Epithelial cell of esophagus (primary cell): Measurements from ENCODE around the gene TRIM51.
"Not testable (repeated sequence)": the region's sequence is repeated elsewhere in the genome, so short reads cannot be mapped to it uniquely, and the experiment has no call there.

Experiments used
- DNase-seq: peaks from one replicate; pipeline ENCODE4 v3.0.0; 2010; ENCODE audit warnings: low read depth
- H3K4me3 ChIP-seq: 2 replicates; pipeline ENCODE4 v1.5.1; 2011; ENCODE audit warnings: mild to moderate bottlenecking, low read length, control low read depth
- CTCF ChIP-seq: IDR thresholded peaks from 2 replicates; pipeline ENCODE4 v1.5.1; 2011; ENCODE audit warnings: low read depth, mild to moderate bottlenecking, low read length, control low read depth, inconsistent platforms; ENCODE audit not compliant: insufficient read depth; ENCODE audit errors: missing control alignments

The TRIM51 gene

GRCh38 chr11:55882997-55883396, at the start of gene TRIM51:
Gene TRIM51, plus strand, starts transcription at chr11:55883297. Its CDS starts 2,132 bp downstream, at chr11:55885429.
- not testable (repeated sequence) for DNase-seq, H3K4me3 ChIP-seq

- H3K4me3 ChIP-seq = no peak within 1 kb of the TSS
- no peak for DNase-seq
- no peak for TF ChIP-seq CTCF
Observed at GRCh38 chr11:55838452-55838851, 44.6 kb upstream of the TRIM51 start, which contains the start of gene OR5D16. Gene OR5D16, plus strand, starts transcription at chr11:55838752. Its CDS starts 0 bp downstream, at chr11:55838752.

- DNase-seq = no peak
- TF ChIP-seq CTCF = no peak
- no peak overlapping the region for H3K4me3 ChIP-seq
Observed at GRCh38 chr11:55847453-55847852, 35.6 kb upstream of the TRIM51 start.

- H3K4me3 ChIP-seq = no peak overlapping the region
- DNase-seq = no peak
Observed at GRCh38 chr11:55849037-55849436, 34.1 kb upstream of the TRIM51 start.

GRCh38 chr11:55852141-55852540, 31.0 kb upstream of the TRIM51 start:
- TF ChIP-seq CTCF = no peak
- DNase-seq = no peak
- H3K4me3 ChIP-seq = no peak overlapping the region

More at GRCh38 chr11:55849037-55849436, 34.1 kb upstream of the TRIM51 start:
- no peak for TF ChIP-seq CTCF

- DNase-seq = no peak
- no peak for TF ChIP-seq CTCF
- no peak overlapping the region for H3K4me3 ChIP-seq
Observed at GRCh38 chr11:55854704-55855103, 28.4 kb upstream of the TRIM51 start.

GRCh38 chr11:55867354-55867753, 15.7 kb upstream of the TRIM51 start:
- H3K4me3 ChIP-seq, DNase-seq: not testable (repeated sequence)

GRCh38 chr11:55872731-55873130, 10.4 kb upstream of the TRIM51 start:
- DNase-seq, H3K4me3 ChIP-seq: not testable (repeated sequence)

GRCh38 chr11:55873146-55873545, 10.0 kb upstream of the TRIM51 start:
- H3K4me3 ChIP-seq, DNase-seq: not testable (repeated sequence)

GRCh38 chr11:55884995-55885394, 1.9 kb downstream of the TRIM51 start:
- DNase-seq, H3K4me3 ChIP-seq: not testable (repeated sequence)

GRCh38 chr11:55885481-55885880, 2.4 kb downstream of the TRIM51 start:
- DNase-seq, H3K4me3 ChIP-seq: not testable (repeated sequence)
